ENCODE data around the gene ENDOV. TPM values are rescaled to one million over a fixed set of nuclear protein-coding genes. Genes with fewer than 3 reads are reported as not detected.
A peak's percentile ranks its signal among the peaks of the same experiment; 100 is the strongest.

Gene ENDOV
- total RNA-seq, 1 experiment from 2014 or later = 60.1 TPM

- no peak for DNase-seq (ENCODE audit: low spot score)
Observed at GRCh38 chr17:80449930-80450576, 35.1 kb downstream of the ENDOV start.

- DNase-seq (ENCODE audit: low spot score) = no peak
Observed at GRCh38 chr17:80451104-80451775, 36.3 kb downstream of the ENDOV start.

GRCh38 chr17:80452173-80452915 lies 37.4 kb downstream of the ENDOV start:
- no peak for DNase-seq (ENCODE audit: low spot score)

- DNase-seq (ENCODE audit: low spot score) = no peak
Observed at GRCh38 chr17:80453126-80453997, 38.4 kb downstream of the ENDOV start.

GRCh38 chr17:80453998-80454556 lies 39.1 kb downstream of the ENDOV start:
- DNase-seq (ENCODE audit: low spot score) = peak; percentile 14

GRCh38 chr17:80454557-80455335 lies 39.8 kb downstream of the ENDOV start:
- DNase-seq (ENCODE audit: low spot score) = peak; percentile 90

GRCh38 chr17:80455336-80455710 lies 40.4 kb downstream of the ENDOV start:
- peak; percentile 59 for DNase-seq (ENCODE audit: low spot score)

- DNase-seq (ENCODE audit: low spot score) = no peak
Observed at GRCh38 chr17:80455784-80456183, 40.8 kb downstream of the ENDOV start.

GRCh38 chr17:80456465-80457235 lies 41.7 kb downstream of the ENDOV start:
- DNase-seq (ENCODE audit: low spot score) = no peak

- no peak for DNase-seq (ENCODE audit: low spot score)
Observed at GRCh38 chr17:80457236-80457856, 42.4 kb downstream of the ENDOV start.

- DNase-seq (ENCODE audit: low spot score) = no peak
Observed at GRCh38 chr17:80458016-80458415, 43.0 kb downstream of the ENDOV start.

GRCh38 chr17:80459234-80459633 lies 44.3 kb downstream of the ENDOV start:
- DNase-seq (ENCODE audit: low spot score) = no peak

GRCh38 chr17:80460429-80460834 lies 45.5 kb downstream of the ENDOV start:
- DNase-seq (ENCODE audit: low spot score) = no peak

GRCh38 chr17:80461528-80462160 lies 46.7 kb downstream of the ENDOV start:
- no peak for DNase-seq (ENCODE audit: low spot score)

- DNase-seq (ENCODE audit: low spot score) = no peak
Observed at GRCh38 chr17:80463784-80464400, 48.9 kb downstream of the ENDOV start.

GRCh38 chr17:80464486-80464885 lies 49.5 kb downstream of the ENDOV start:
- DNase-seq (ENCODE audit: low spot score) = no peak

GRCh38 chr17:80465327-80465974 lies 50.5 kb downstream of the ENDOV start:
- no peak for DNase-seq (ENCODE audit: low spot score)

- DNase-seq (ENCODE audit: low spot score) = no peak
Observed at GRCh38 chr17:80466188-80466705, 51.3 kb downstream of the ENDOV start.
